Stimulated activated CD4-positive, alpha-beta T cell treated with anti-CD3 and anti-CD28 coated beads, TNF-alpha, amount 100 ng/mL, for 4 hours (primary cell): ENCODE measurements around the gene EDC3.
"Not testable (repeated sequence)": the region's sequence is repeated elsewhere in the genome, so short reads cannot be mapped to it uniquely, and the experiment has no call there.

Experiments
- DNase-seq, 3 experiments: peaks; one replicate each; pipeline ENCODE4 v3.0.0-alpha.2; 2020; ENCODE audit warnings: low read depth in 3 of 3

EDC3 gene

DNA sequence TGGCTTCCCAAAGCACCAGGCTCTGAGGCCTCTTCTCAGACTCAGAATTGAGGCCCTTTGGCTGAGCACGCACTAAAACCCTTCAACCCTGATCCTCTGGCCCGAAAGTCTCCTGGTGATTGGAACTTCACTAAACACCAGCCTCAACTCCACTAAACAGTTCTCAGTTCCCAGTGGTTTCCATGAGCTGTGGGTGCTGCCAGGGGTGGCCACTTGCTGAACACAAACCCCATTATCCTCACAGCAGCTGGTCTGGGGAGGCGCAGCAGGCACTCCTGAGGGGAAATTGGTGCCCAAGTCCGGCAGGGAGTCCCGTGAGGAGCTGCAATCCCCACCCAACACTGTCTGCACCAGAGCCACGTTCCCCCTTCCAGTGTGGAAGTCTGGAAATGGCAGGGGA lies 84.0 kb downstream of the EDC3 start:
- DNase-seq, result no peak

DNA sequence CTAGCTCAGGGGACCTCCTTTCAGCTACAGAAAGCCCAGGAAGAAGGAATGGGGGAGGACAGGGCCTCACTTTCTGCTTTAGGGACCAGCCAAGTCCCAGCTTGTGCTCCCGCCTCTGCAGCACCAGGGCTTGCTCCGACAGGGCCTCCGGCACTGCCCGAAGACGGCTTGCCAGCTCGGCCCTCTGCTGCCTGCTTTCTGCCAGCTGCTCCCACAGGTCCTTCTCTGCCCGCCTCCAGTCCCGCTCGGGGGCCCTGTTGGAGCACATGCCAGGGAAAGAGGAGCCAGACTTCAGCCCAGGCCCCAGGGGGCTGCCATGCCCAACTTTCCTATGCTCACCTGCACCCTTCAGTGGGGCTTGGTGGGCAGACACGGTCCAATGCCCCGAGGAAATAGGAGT lies 84.5 kb downstream of the EDC3 start:
- no peak for DNase-seq

DNA sequence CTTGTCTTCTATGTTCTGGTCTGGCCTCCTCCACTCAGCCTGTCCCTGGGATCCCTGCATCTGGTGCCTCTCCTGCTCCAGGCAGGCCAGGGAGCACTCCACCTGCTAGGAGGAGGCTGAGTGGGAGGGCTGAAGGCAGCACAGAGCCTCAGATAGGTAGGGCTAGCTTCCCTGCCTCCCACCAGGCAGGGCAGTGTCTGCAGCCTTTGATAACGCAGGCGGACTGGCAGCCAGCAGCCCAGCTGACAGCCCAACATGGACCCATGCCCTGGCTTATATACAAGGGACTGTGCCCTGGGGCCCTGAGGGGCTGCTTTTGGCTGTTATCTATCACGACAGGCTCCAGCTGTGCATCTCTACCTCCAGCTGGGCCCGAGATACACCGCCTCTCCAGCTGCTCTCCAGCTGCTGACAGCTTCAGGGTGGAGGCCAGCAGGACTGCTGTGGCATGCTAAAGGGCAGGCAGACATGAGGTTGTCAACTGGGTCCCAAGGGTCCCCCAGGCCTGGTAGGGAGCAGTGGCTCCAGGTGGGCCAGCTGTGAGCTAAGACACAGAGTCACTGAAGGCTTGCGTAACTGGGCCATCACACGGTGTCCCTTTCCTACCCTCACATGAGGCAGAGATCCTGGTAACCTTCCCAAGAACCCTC lies 85.4 kb downstream of the EDC3 start:
- DNase-seq, result no peak

GRCh38 chr15:74609938-74610301 lies 85.9 kb downstream of the EDC3 start:
- no peak for DNase-seq

DNA sequence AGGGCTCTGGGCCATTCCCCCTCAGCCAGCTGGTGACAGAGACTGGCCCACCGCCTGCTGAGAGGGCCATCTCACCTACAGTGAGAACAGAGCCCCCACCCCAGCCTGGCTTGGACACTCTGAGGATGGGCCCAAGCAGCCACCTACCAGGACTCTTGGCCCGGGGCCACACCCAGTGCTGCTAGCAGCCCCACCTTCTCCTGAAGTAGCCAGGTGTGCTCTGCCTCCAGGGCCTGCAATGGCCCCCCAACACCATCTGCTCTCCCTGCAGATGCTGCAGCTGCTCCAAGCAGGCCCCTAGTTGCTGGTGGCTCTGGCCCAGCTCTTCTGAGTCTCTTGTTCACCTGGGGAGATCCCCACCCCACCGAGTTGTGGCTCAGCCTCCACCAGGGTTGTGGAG lies 87.0 kb downstream of the EDC3 start:
- no peak for DNase-seq

GRCh38 chr15:74605795-74606150 lies 90.1 kb downstream of the EDC3 start:
- no peak for DNase-seq

GRCh38 chr15:74604983-74605794 lies 90.6 kb downstream of the EDC3 start:
- DNase-seq, result no peak

- DNase-seq, result no peak
These were observed 91.8 kb downstream of the EDC3 start for GRCh38 chr15:74603789-74604705.

DNA sequence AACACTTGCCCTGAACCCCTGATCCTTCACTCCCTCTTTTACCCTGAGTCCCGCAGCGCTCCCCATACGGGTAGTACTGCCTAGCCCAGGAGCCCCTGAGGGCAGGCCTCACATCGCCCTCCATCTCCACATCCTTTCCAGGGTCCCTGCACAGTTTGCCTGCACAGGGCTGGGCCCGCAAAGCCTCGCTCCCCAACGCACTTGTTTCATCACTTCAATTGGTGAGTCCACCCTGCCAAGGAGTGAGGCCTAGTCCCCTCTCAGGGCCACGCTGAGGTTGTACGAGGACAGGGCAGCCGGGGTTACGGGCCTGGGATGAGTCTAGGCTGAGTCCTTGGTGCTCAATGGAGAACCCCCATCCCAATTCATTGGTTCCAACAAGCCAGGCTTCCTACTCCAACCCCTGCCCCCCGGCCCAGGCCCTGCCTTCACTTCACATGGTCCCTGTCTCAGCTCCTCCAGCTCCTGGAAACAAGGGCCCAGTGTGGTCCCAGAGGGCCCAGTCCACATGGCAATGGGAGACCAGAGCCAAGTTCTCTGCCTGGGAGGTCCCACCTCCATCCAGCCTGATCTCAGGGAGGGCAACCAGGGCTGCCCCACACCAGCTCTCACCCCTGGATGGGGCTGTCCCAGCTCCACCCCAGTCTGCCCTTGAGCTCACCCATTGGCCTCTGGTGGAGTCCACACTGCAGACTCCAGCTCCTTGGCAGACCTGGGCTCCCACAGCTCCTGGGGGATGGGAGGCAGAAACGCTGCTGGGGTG lies 92.6 kb downstream of the EDC3 start:
- no peak for DNase-seq

DNA sequence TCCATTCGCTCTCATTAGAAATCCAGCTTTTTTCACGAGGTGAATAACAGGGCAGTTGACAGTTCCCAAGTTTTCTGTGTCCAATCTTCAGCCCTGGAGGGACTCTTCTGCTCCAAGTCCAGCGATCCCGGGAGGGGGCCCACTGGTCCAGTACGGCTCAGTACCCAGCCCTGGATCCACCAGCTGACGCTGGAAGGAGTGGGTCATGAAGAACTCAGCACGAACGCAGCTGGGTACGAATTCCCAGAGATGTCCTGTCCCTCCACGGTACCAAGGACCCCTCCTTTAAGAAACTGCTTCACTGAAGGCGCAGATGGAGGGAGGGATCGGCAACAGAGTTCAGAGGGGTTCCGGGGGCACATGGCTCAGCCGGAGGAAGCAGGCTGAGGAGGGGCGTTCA lies 96.7 kb downstream of the EDC3 start:
- no peak for DNase-seq

- DNase-seq, result peak; percentile 70 to 74 (median 71)
These were observed 97.5 kb downstream of the EDC3 start for GRCh38 chr15:74598126-74598842.

DNA sequence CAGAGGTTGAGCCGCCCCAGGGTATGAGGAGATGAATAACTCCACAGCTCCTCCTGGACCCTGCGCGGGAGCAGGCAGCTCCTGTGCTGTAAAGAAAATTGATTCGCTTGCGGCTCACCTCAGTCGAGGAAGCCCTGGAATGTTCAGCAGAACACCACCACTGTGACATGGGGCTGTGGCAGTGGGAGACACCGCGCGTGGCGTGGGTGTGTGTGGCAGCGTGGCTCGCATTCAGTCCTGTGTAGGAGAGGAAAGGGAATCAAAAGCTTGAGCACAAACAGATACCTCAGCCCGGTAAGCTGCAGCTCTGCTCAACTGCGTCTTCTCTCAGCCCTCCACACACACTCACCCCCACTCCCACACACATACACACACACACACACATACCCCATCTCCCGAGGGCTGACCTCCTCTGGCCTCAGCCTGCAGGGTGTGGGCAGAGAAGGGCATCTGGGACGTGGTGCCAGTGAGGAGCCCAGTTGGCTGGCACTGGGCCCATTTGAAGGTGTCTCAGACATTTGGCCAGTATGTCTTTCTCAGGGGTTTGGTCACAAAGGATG lies 98.6 kb downstream of the EDC3 start:
- not testable (repeated sequence) for DNase-seq

GRCh38 chr15:74596736-74597135 lies 99.1 kb downstream of the EDC3 start:
- DNase-seq, result not testable (repeated sequence)

DNA sequence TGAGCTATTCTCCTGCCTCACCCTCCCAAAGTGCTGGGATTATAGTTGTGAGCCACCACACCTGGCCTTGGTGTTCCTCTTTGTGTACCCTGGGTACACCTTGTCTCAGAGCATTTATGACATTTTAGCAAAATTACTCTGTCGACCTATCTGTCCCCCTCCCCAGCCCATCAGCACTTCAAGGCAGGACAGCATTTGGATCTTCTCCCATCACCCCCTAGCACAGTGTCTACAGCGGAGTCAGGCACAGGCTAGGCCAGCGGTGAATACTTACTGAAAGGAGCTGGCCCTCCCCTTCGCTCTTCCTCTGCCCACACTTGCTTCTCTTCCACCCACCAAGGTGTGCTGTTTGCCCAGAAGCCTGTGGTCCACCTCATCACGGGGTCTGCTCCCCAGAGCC lies 100.6 kb downstream of the EDC3 start:
- no peak for DNase-seq

DNA sequence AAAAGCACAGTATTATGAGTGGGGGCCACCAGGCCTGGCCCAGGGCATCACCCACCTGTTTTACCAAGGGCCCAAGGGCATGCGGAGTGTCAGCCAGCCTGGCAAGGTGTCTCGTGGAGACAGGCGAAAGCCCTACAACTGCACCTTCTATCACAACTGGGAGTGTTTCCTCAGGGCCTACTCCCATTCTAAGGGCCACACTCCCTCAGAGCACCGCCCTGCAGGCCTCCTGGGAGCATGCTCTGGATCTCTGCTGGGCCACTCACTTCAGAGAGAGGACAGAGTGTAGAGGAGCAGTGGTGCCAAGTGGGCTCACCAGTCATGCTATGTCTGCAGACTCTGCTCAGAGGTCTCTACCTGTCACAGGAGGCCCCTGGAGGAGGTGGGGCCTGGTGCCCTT lies 101.4 kb downstream of the EDC3 start:
- no peak for DNase-seq

- no peak for DNase-seq
These were observed 102.7 kb downstream of the EDC3 start for GRCh38 chr15:74593122-74593521.

DNA sequence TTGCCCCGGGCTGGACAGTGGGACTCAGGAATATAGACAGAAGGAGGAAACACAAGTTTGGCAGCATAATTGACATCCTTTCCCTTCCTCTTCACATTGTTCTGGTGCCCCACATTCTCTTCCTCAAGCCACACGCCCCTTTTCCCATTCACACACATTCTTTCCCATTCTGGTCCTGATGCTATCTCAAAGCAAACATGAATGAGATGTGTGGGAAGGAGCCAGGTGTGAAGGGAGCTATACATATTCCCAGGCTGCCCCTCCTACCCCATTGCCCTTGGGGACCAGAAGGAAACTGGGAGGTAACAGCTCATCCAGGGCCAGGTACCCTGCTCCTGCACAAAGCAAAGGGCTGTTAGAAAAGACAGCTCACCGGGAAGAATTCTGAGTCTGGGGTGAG lies 103.6 kb downstream of the EDC3 start:
- no peak for DNase-seq

GRCh38 chr15:74589826-74590225 lies 106.0 kb downstream of the EDC3 start:
- no peak for DNase-seq

GRCh38 chr15:74585857-74586256 lies 110.0 kb downstream of the EDC3 start:
- no peak for DNase-seq

DNA sequence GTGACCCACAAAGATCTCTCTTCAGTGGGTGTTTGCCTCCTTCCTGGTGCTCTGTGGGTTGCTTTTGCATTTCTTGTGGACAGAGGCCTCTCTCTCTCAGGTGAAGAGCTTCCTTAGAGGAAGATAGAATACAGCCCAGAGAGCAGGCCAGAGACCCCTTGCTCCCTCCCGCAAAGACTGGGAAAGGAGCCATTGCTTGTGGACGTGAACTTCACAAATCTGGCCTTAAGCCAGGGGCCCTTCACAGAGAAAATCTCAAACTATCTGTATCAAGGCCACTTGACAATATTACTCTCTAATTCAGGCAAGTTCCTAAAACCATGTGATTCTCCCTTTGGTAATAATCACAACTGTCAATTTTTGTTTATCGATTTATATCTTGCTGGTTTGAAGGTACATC lies 110.6 kb downstream of the EDC3 start:
- no peak for DNase-seq

- DNase-seq, result no peak
These were observed 111.0 kb downstream of the EDC3 start for GRCh38 chr15:74584779-74585178.
